LoVo (cell line): ENCODE results near the gene FN1.
"Not testable (repeated sequence)": the region's sequence is repeated elsewhere in the genome, so short reads cannot be mapped to it uniquely, and the experiment has no call there.

ENCODE experiments used
- DNase-seq: peaks from one replicate; pipeline ENCODE4 v3.0.0-alpha.2; 2016; ENCODE audit warnings: low spot score

The FN1 gene

GRCh38 chr2:215364157-215365155 lies 71.4 kb downstream of the FN1 start:
- DNase-seq = no peak

GRCh38 chr2:215363461-215364156 lies 72.3 kb downstream of the FN1 start:
- DNase-seq = no peak

- DNase-seq = no peak
These were observed 72.8 kb downstream of the FN1 start for GRCh38 chr2:215363039-215363438.

GRCh38 chr2:215362562-215362904 lies 73.3 kb downstream of the FN1 start:
- DNase-seq = no peak

- DNase-seq = no peak
These were observed 73.8 kb downstream of the FN1 start for GRCh38 chr2:215361876-215362561.

GRCh38 chr2:215361211-215361875 lies 74.5 kb downstream of the FN1 start:
- DNase-seq = no peak

GRCh38 chr2:215360596-215360995 lies 75.3 kb downstream of the FN1 start:
- DNase-seq = no peak

- not testable (repeated sequence) for DNase-seq
These were observed 75.8 kb downstream of the FN1 start for GRCh38 chr2:215360059-215360458.

GRCh38 chr2:215359576-215359922 lies 76.3 kb downstream of the FN1 start:
- DNase-seq = no peak

GRCh38 chr2:215358891-215359575 lies 76.8 kb downstream of the FN1 start:
- DNase-seq = no peak

- no peak for DNase-seq
These were observed 77.5 kb downstream of the FN1 start for GRCh38 chr2:215358312-215358845.

GRCh38 chr2:215357660-215358059 lies 78.2 kb downstream of the FN1 start:
- no peak for DNase-seq

- no peak for DNase-seq
These were observed 78.9 kb downstream of the FN1 start for GRCh38 chr2:215356948-215357461.

GRCh38 chr2:215356334-215356947 lies 79.4 kb downstream of the FN1 start:
- no peak for DNase-seq

GRCh38 chr2:215355801-215356200 lies 80.1 kb downstream of the FN1 start:
- DNase-seq = no peak

GRCh38 chr2:215354771-215355695 lies 80.8 kb downstream of the FN1 start:
- DNase-seq = no peak

- DNase-seq = no peak
These were observed 83.3 kb downstream of the FN1 start for GRCh38 chr2:215352602-215353001.

GRCh38 chr2:215347878-215348277 lies 88.0 kb downstream of the FN1 start:
- no peak for DNase-seq

GRCh38 chr2:215338883-215339679 lies 96.8 kb downstream of the FN1 start:
- DNase-seq = no peak
